Small intestine (tissue), 7 donors: ENCODE measurements around the gene LIMS2. TPM values are rescaled to one million over a fixed set of nuclear protein-coding genes. Genes with fewer than 3 reads are reported as not detected.

Source experiments
- DNase-seq, 2 donors: peaks; one replicate each; pipeline versions ENCODE4 v3.0.0 to v3.0.0-alpha.2; 2013
- FAIRE-seq: peaks from 2 replicates; lab custom pipeline; 2012; peaks lifted over from hg19 to GRCh38; lab: Jason Lieb, UNC
- H3K27ac ChIP-seq, 3 donors: one replicate each; pipeline ENCODE4 v1.5.1; 2013; ENCODE audit warnings: low read length in 2 of 3, mild to moderate bottlenecking in 2 of 3, control low read depth in 1 of 3, inconsistent platforms in 1 of 3, low read depth in 1 of 3, moderate library complexity in 1 of 3
- H3K27me3 ChIP-seq, 3 donors: one replicate each; pipeline ENCODE4 v1.6.1; 2013; ENCODE audit warnings: low read length in 3 of 3, inconsistent platforms in 1 of 3; ENCODE audit not compliant: control insufficient read depth in 3 of 3, insufficient read depth in 3 of 3
- H3K36me3 ChIP-seq, 3 donors: one replicate each; pipeline ENCODE4 v1.6.1; 2013; ENCODE audit warnings: low read length in 3 of 3, inconsistent platforms in 1 of 3, low read depth in 1 of 3, mild to moderate bottlenecking in 1 of 3, moderate library complexity in 1 of 3; ENCODE audit not compliant: control insufficient read depth in 3 of 3, insufficient read depth in 2 of 3
- H3K4me1 ChIP-seq, 3 donors: one replicate each; pipeline ENCODE4 v1.6.1; 2013; ENCODE audit warnings: low read length in 2 of 3, inconsistent platforms in 1 of 3, low read depth in 1 of 3, mild to moderate bottlenecking in 1 of 3, moderate library complexity in 1 of 3; ENCODE audit not compliant: control insufficient read depth in 3 of 3, insufficient read depth in 2 of 3
- H3K4me3 ChIP-seq, 3 donors: one replicate each; pipeline ENCODE4 v1.5.1; 2013; ENCODE audit warnings: low read length in 3 of 3, control low read depth in 1 of 3, inconsistent platforms in 1 of 3, low read depth in 1 of 3, mild to moderate bottlenecking in 1 of 3, moderate library complexity in 1 of 3
- H3K9me3 ChIP-seq, 2 donors: one replicate each; pipeline ENCODE4 v1.6.1; 2013; ENCODE audit warnings: low read depth in 1 of 2, low read length in 1 of 2; ENCODE audit not compliant: control insufficient read depth in 2 of 2, insufficient read depth in 1 of 2
- WGBS, 3 donors: extraction: QIAGEN DNeasy Blood & Tissue Kit; methylation state at CpG; one replicate each; pipeline ENCODE4 v1.1.7; 2013; 5-methylcytosine and 5-hydroxymethylcytosine counted together
- polyA plus RNA-seq, 4 donors: library from polyadenylated mRNA; stranded (reverse) in 3 of 4; unstranded in 1 of 4; fragments of 200-250 nt in 3 of 4; fragments of 120-200 nt in 1 of 4; gene quantifications; one replicate each; pipeline versions ENCODE4 v1.2.1 to v1.2.3, GENCODE V29; 2013
- donor health status: healthy with polysubstance abuse.
- donor health status: control.
- donor health status: control.
- donor health status: Bipolar disorder and iron deficiency.
- donor health status: healthy.

LIMS2 gene
- polyA plus RNA-seq, 4 donors, result 2.2 to 39.5 (median 8.6) TPM

DNA sequence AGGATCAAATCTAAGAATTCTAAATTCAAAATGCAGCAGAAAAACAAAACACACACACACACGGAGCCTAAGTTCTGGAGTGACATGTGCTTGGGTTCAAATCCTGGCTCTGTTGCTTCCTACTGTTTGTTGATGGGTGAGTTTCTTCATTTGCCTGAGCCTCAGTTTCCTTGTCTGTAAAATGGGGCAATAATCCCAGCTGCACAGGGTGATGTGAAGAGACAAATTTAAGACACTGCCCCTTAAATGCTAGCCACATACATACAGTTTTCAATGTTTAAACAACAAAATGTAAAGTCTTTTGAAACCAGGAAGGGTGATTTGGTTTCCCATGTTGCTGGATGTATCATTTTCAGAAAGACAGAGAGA is 30.3 kb downstream of the LIMS2 start:
- no peak for FAIRE-seq
- H3K4me3 ChIP-seq, result no peak overlapping the region
- peaks cover 0 to 8% (median 0%) of the 10 kb centered on the region in 3 donors for H3K36me3 ChIP-seq
- H3K27ac ChIP-seq, result no peak overlapping the region
- peaks cover 0 to 9% (median 0%) of the 10 kb centered on the region in 3 donors for H3K4me1 ChIP-seq
- 59 to 71% (median 59%) methylated on average over 1 of the region's 1 CpG for WGBS, 3 donors
- no peaks in the 10 kb centered on the region for H3K27me3 ChIP-seq
- no peaks in the 10 kb centered on the region for H3K9me3 ChIP-seq
- DNase-seq, result no peak

DNA sequence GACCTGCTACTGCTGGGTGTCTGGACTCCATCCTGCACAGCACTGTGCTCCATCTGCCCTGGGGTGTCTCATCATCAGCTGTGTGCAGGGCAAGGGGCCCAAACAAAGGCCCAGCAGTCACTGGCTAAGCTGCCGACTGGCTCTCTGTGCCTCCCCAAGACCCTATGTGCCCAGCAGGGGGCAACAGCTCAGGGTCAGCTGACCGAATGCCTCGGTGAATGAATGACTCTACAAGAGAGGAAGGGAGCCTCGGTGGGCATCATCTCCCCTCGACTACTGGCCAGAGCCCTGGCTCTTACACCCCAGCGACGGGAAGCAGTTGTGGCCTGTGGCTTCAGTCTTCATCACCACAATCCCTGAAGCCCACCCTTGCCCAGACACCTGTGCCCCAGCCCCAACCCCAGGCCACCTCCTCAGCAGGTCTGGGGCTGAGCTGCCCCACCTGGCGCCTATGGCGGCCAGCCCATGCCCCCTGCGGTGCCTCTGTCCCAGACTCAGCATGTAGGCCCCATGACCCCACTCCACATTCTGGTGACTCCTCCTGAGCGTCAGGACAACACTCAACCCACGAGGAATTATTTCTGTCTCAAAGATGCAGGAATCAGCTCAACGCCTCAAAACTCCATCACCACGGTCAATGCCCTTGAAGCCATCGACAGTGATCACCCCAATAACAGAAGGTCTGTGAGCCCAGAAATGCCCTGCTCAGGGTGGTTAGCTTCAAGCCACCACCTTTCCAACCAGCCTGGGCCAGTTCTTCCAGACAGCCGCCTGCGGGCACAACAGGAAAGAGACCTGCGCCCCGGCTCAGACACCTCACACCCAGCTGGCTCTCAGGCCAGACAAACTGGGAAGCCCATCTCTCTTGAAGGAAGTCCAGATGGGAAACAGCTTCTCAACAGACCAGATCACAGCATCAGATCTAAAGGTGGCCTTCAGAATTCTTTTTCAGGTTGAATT is 31.0 kb downstream of the LIMS2 start:
- FAIRE-seq, result no peak
- H3K4me1 ChIP-seq, result peaks cover 0 to 13% (median 0%) of the 10 kb centered on the region in 3 donors
- no peak for DNase-seq
- no peaks in the 10 kb centered on the region for H3K27me3 ChIP-seq
- no peaks in the 10 kb centered on the region for H3K9me3 ChIP-seq
- WGBS, 3 donors, result 84 to 89% (median 86%) methylated on average over 17 to 19 of the region's 19 CpGs
- H3K36me3 ChIP-seq, result peaks cover 0 to 13% (median 0%) of the 10 kb centered on the region in 3 donors
- H3K4me3 ChIP-seq, result no peak overlapping the region
- H3K27ac ChIP-seq, result no peak overlapping the region

DNA sequence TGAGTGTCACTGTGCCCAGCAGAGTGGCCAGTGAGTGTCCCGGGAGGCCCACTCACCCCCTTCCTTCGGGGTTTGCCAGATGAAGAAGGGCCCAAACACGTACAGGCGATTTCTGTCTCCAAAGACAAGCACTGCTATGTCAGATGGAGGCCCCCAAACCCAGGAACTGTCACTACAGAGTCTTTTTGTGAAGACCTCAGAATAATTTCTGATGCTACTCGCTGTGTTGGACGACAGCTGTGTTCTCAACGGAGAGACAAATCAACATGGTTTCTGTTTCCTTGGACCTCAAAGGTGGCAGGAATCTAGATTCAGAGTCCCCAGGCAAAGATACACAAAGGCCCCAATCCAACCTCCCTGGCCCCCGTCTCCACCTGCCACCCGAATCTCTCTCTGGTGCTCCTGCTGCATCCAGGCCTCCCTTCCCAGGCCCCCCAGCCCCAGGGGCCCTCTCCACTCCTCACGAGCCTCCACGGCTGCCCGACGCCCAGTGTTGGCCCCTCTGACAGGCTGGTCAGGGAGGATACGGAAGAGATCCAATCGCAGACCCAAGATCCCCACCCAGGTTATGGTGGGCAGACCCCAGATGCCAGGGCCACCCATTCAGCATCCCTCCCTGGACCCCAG is 31.8 kb downstream of the LIMS2 start:
- no peak for DNase-seq
- Histone ChIP-seq H3K27me3 (no peaks in the 10 kb centered on the region), H3K27ac (no peak overlapping the region)

DNA sequence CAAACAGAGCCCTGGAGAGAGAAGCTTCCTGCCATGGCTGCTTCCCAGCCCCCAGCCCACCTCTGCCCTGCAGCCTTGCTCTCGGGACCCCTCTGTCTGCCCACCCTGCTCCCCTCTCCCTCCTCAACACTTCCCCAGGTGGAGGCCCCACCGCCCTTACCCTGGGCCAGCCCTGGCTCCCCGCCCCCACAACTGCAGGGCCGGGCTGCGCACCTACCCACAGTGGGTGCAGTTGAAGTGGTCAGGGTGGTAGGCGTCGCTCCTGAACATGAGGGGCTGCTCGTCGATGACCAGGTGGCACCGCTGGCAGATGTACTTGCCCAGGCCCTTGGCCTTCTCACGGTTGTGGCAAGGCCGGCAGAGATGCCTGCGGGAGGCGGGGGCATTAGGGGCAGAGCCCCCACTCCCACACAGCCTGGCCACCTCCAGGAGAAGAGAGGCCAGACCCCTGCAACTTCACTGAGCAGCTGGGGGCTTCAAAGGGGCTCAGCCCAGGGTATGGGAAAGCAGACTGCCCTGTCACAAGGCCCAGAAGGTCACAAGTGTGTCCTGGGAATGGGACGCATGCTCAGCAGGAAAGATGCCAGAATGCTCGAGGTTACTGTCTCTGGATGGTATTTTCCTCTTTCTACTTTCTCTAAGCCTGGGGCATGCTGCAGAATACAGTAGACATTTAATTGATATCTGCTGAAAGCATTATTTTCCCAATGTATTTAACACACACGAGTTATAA is 32.5 kb downstream of the LIMS2 start:
- FAIRE-seq (no peak), DNase-seq (no peak)
- Histone ChIP-seq H3K27me3 (no peaks in the 10 kb centered on the region), H3K4me3 (no peak overlapping the region), H3K4me1 (peaks cover 0 to 16% (median 0%) of the 10 kb centered on the region in 3 donors), H3K36me3 (peaks cover 0 to 28% (median 0%) of the 10 kb centered on the region in 3 donors), H3K9me3 (no peaks in the 10 kb centered on the region), H3K27ac (no peak overlapping the region)
- WGBS, 3 donors, result 85 to 87% (median 87%) methylated on average over 17 of the region's 17 CpGs

More for the DNA sequence above, 31.8 kb downstream of the LIMS2 start:
- Histone ChIP-seq H3K4me1 (peaks cover 0 to 13% (median 0%) of the 10 kb centered on the region in 3 donors), H3K36me3 (peaks cover 0 to 21% (median 0%) of the 10 kb centered on the region in 3 donors), H3K4me3 (no peak overlapping the region), H3K9me3 (no peaks in the 10 kb centered on the region)
- FAIRE-seq, result no peak
- WGBS, 3 donors, result 90 to 92% (median 92%) methylated on average over 15 of the region's 15 CpGs

DNA sequence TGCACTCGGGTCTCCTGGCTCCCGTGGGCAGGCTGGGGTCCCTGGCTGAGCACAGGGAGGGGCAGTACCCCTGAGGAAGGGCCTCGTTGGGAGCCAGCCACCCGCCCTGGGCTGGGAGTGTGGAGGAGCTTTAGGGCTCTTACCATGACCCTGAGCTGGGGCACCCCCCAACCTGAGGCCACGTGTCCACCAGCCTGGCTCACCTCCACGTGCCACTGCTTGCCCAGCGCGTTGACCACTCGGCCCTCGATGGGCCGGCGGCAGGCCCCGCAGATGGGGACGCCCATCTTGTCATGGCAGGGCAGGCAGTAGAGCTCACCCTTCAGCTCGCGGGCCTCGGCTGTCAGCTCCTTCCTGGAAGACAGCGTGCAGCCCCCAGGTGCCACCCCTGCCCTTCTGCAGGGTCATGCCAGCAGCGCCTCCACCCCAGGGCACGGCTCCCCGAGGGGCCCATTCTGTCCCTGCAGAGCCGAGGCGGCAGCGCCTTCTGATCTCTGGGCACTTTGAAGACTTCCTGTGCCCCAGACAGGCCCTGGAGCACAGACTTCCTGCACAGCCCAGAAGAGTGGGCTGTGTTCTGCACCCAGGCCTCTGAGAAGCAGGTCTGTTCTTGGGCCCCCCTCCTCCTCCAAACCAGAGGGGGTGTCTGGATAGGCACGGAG is 33.4 kb downstream of the LIMS2 start:
- Histone ChIP-seq H3K36me3 (peaks cover 0 to 37% (median 2%) of the 10 kb centered on the region in 3 donors), H3K27ac (no peak overlapping the region), H3K27me3 (no peaks in the 10 kb centered on the region), H3K9me3 (no peaks in the 10 kb centered on the region), H3K4me3 (no peak overlapping the region), H3K4me1 (peaks cover 0 to 25% (median 0%) of the 10 kb centered on the region in 3 donors)
- WGBS, 3 donors, result 52 to 61% (median 56%) methylated on average over 23 to 25 of the region's 25 CpGs
- DNase-seq, result no peak
- FAIRE-seq, result no peak

DNA sequence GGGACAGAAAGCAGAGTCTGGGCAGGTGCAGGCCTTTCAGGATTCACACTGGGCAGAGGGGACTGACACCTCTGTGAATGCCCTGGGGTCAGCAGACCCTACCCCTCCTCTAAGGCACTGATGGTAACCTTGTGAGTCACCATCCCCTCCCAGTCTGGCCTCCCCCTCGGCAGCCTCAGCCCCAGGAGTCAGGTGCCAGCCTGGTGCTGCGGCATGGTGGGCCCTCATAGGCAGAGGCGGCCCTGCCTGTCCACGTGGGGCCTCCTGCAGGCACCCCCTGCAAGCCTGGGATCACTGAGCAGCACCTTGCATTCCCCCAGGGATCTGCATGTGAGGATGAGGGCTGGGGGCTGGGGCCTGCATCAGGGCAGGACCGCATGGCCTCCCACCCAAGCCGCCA is 34.2 kb downstream of the LIMS2 start:
- Histone ChIP-seq H3K9me3 (no peaks in the 10 kb centered on the region), H3K27ac (no peak overlapping the region), H3K36me3 (peaks cover 0 to 45% (median 5%) of the 10 kb centered on the region in 3 donors), H3K4me3 (no peak overlapping the region), H3K4me1 (peaks cover 0 to 34% (median 0%) of the 10 kb centered on the region in 3 donors), H3K27me3 (no peaks in the 10 kb centered on the region)
- no peak for FAIRE-seq
- no peak for DNase-seq
- 86 to 90% (median 87%) methylated on average over 6 of the region's 6 CpGs for WGBS, 3 donors

DNA sequence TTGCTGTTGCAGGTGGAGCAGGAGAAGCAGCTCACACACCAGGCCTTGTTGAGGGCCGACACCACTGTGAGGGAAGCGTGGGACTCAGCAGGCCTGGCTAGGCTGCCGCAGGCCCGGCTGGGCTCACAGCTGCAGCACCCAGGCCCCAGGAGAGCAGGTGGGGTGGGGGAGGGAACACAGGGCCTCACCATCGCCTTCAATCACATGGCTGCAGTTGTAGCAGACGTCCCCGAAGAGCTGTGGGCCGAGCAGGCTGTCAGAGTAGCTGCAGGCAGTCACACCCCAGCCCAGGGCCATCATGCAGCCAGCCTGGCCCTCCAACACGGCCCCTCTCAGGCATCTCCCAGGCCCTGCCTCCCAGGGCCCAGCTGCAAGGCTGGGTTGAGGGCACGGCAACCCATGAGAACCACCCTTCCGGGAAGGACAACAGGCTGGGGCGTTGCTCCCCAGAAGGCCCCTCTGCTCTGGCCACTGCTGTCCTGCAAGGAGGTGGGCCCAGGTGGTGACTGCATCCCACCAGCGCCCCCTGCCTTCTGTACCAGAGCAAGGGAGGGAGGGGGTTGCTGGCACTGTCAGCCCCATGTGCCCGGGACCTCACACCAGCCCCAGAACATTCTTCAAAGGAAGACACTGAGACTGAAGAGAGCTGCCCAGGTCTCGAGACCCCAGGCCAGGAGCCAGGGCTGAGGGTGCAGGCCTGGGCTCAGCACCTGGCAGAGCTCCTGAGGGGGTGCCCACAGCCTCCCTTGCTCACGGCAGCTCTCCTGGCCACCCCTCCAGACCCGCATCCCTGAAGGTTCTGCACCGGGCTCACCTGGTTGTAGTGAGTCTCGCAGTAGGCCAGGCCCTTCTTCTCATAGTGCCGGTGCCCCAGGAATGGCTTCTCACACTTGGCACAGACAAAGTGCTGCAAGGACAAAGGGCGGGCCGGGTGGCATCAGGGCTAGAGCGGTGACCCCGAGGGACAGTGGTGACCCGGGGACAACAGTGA is 35.0 kb downstream of the LIMS2 start:
- H3K9me3 ChIP-seq, result no peaks in the 10 kb centered on the region
- H3K4me3 ChIP-seq, result no peak overlapping the region
- DNase-seq (peak; percentile 22 to 62), FAIRE-seq (no peak)
- H3K27me3 ChIP-seq, result no peaks in the 10 kb centered on the region
- H3K27ac ChIP-seq, result peak overlapping the region in 1 of 3 donors; percentile 9
- H3K36me3 ChIP-seq, result peaks cover 0 to 53% (median 5%) of the 10 kb centered on the region in 3 donors
- 58 to 71% (median 63%) methylated on average over 25 of the region's 25 CpGs for WGBS, 3 donors
- H3K4me1 ChIP-seq, result peaks cover 0 to 36% (median 0%) of the 10 kb centered on the region in 3 donors
